K562 (cell line): ENCODE results near the gene EID2. TPM values are rescaled to one million over a fixed set of nuclear protein-coding genes. Genes with fewer than 3 reads are reported as not detected.
A peak's percentile ranks its signal among the peaks of the same experiment; 100 is the strongest.

Source experiments
- BRF2 ChIP-seq: IDR thresholded peaks from 3 replicates; pipeline ENCODE4 v1.6.1; 2011; ENCODE audit warnings: borderline replicate concordance, mild to moderate bottlenecking; ENCODE audit not compliant: insufficient read length, insufficient read depth
- CTBP1 ChIP-seq: fragments of 450-650 bp; IDR thresholded peaks from 2 replicates; pipeline ENCODE4 v1.6.1; 2016; ENCODE audit warnings: borderline replicate concordance
- CTCF ChIP-seq, 3 experiments: IDR thresholded peaks in 2 of 3; conservative IDR thresholded peaks in 1 of 3; 2 replicates each; pipeline ENCODE4 v1.5.1; 2011 to 2012; ENCODE audit warnings: low read length in 3 of 3, mild to moderate bottlenecking in 3 of 3, control low read depth in 2 of 3, improper control_type of control experiment in 1 of 3, inconsistent platforms in 1 of 3, low read depth in 1 of 3, mixed read lengths in 1 of 3, moderate library complexity in 1 of 3; ENCODE audit not compliant: insufficient read depth in 2 of 3
- E2F5 ChIP-seq: sonication (generic); formaldehyde crosslinking; IDR thresholded peaks from 2 replicates; pipeline ENCODE4 v1.8.0; 2022; ENCODE audit warnings: mild to moderate bottlenecking, missing genetic modification reagents
- EP400 ChIP-seq: fragments of 450-650 bp; IDR thresholded peaks from 2 replicates; pipeline ENCODE4 v1.6.1; 2017; ENCODE audit warnings: antibody characterized with exemption, mild to moderate bottlenecking, moderate library complexity
- GATAD2B ChIP-seq: fragments of 450-650 bp; IDR thresholded peaks from 2 replicates; pipeline ENCODE4 v1.6.1; 2017; ENCODE audit warnings: mild to moderate bottlenecking, borderline replicate concordance
- KDM1A ChIP-seq, 2 experiments: fragments of 450-650 bp; IDR thresholded peaks; 2 replicates each; pipeline ENCODE4 v1.6.1; 2016; ENCODE audit warnings: mild to moderate bottlenecking in 2 of 2
- L3MBTL2 ChIP-seq: fragments of 450-650 bp; IDR thresholded peaks from 2 replicates; pipeline ENCODE4 v1.6.1; 2016; ENCODE audit warnings: mild to moderate bottlenecking, moderate library complexity
- NR0B1 ChIP-seq: fragments of 450-650 bp; IDR thresholded peaks from one replicate; pipeline ENCODE4 v1.6.1; 2018; ENCODE audit warnings: mild to moderate bottlenecking, moderate library complexity; ENCODE audit not compliant: partially characterized antibody
- RNF219 ChIP-seq: fragments of 250-450 bp; sonication (Bioruptor Pico); IDR thresholded peaks from 2 replicates; pipeline ENCODE4 v1.5.0; 2022; ENCODE audit warnings: mild to moderate bottlenecking
- SAFB2 ChIP-seq: fragments of 200-400 bp; formaldehyde crosslinking; IDR thresholded peaks from 2 replicates; pipeline ENCODE4 v1.6.1; 2018; ENCODE audit warnings: borderline replicate concordance, low read length, low read depth, moderate library complexity; ENCODE audit not compliant: severe bottlenecking
- SMAD1 ChIP-seq: fragments of 150-350 bp; IDR thresholded peaks from 2 replicates; pipeline ENCODE4 v1.6.1; 2014; ENCODE audit warnings: low read length, low read depth; ENCODE audit not compliant: partially characterized antibody
- SMAD4 ChIP-seq: fragments of 250-450 bp; sonication (Bioruptor Pico); conservative IDR thresholded peaks from 2 replicates; pipeline ENCODE4 v1.8.0; 2021; ENCODE audit warnings: inconsistent platforms, mild to moderate bottlenecking, moderate library complexity
- SMARCA4 ChIP-seq: fragments of 450-650 bp; IDR thresholded peaks from 2 replicates; pipeline ENCODE4 v1.6.1; 2016
- SRF ChIP-seq, 2 experiments: fragments of 250-450, 450-650 bp in 1 of 2; sonication (Bioruptor Pico) in 1 of 2; sonication (generic) in 1 of 2; formaldehyde crosslinking; IDR thresholded peaks; 2 replicates each; pipeline versions ENCODE4 v1.5.0 to v1.5.1; 2020 to 2022; ENCODE audit warnings: mild to moderate bottlenecking in 1 of 2, missing genetic modification reagents in 1 of 2
- TAF9B ChIP-seq: fragments of 450-650 bp; IDR thresholded peaks from 2 replicates; pipeline ENCODE4 v1.6.1; 2018; ENCODE audit warnings: mild to moderate bottlenecking; ENCODE audit not compliant: partially characterized antibody
- ZSCAN32 ChIP-seq: fragments of 450-650 bp; formaldehyde crosslinking; IDR thresholded peaks from 2 replicates; pipeline ENCODE4 v1.4.0; 2020; ENCODE audit warnings: mild to moderate bottlenecking, moderate library complexity
- polyA plus RNA-seq, 8 experiments: library from polyadenylated mRNA; depleted of rRNA in 4 of 8; stranded (reverse) in 5 of 8; unstranded in 3 of 8; fragments of >200 nt; fragmentation: Nextera tagmentation in 2 of 8; fragmentation: Illumina TruSeq in 1 of 8; extraction: Ambion mirVana in 2 of 8; extraction: Trizol in 1 of 8; gene quantifications; 2 replicates each; pipeline versions ENCODE4 v1.2.1 to v1.2.3, GENCODE V29; 2011 to 2014; ENCODE audit warnings: inconsistent platforms in 1 of 8, missing spikeins in 1 of 8
- total RNA-seq, 7 experiments: library from RNA; depleted of rRNA in 6 of 7; stranded (reverse); fragments of >200 nt in 6 of 7; fragmentation: Illumina TruSeq in 2 of 7; extraction: Trizol in 2 of 7; gene quantifications; 2 replicates each; pipeline versions ENCODE4 v1.2.1 to v1.2.3, GENCODE V29; 2011 to 2021; ENCODE audit warnings: low replicate concordance in 1 of 7

The EID2 gene
- total and polyA plus RNA-seq, 9 of the 15 experiments (the other 6 are each of a cell fraction or from before 2014, with no cell fraction given): 2.5 to 18.5 (median 11.3) TPM

- TF ChIP-seq CTCF (IDR thresholded peaks at IDR 0.05 in 2 of 3, conservative IDR thresholded peaks at IDR 0.05 in 1 of 3; ENCODE audit: insufficient read depth in 2 of 3, low read depth in 1 of 3, low read length in 3 of 3): peak; percentile 96 to 99 (median 99)
- no peak for TF ChIP-seq BRF2
- TF ChIP-seq SMAD4: 0 out of 2 replicates have a peak, but pooled peaks have one; percentile 28
- TF ChIP-seq CTBP1: peak; percentile 89
- no peak for TF ChIP-seq SMARCA4
- TF ChIP-seq GATAD2B: 0 out of 2 replicates have a peak, but pooled peaks have one; percentile 16
- peak; percentile 71; the same call in 1 of the 2 replicates for TF ChIP-seq L3MBTL2
- no peak for TF ChIP-seq RNF219
- TF ChIP-seq SRF (CRISPR knock-in tag; IDR thresholded peaks at IDR 0.05): peak in 1 of 2 experiments; percentile 43; a peak in 1 of 4 replicates
- no peak for TF ChIP-seq SAFB2
- TF ChIP-seq SMAD1: no peak
- 0 out of 2 replicates have a peak, but pooled peaks have one; percentile 29 for TF ChIP-seq EP400
- TF ChIP-seq E2F5 (CRISPR knock-in tag): no peak
- no peak for TF ChIP-seq TAF9B
- no peak for TF ChIP-seq NR0B1
- TF ChIP-seq ZSCAN32 (CRISPR knock-in tag): no peak
- TF ChIP-seq KDM1A (IDR thresholded peaks at IDR 0.05): no peak
Measured at GRCh38 chr19:39532233-39533002, 7.5 kb downstream of the EID2 start, which contains the start of gene EID2B (continued).
